Right lobe of liver (tissue), 6 donors: ENCODE data around the gene INPP5A. TPM values are rescaled to one million over a fixed set of nuclear protein-coding genes. Genes with fewer than 3 reads are reported as not detected.
"Not testable (repeated sequence)": the region's sequence is repeated elsewhere in the genome, so short reads cannot be mapped to it uniquely, and the experiment has no call there.

Source experiments
- ATAC-seq, 4 donors: fragments of 200-7000 bp; cut with Tn5 transposase; one replicate each; pipeline ENCODE4 v1.9.1; 2020; ENCODE audit warnings: mild to moderate bottlenecking in 4 of 4, moderate library complexity in 4 of 4
- DNase-seq, 3 donors: peaks; one replicate each; pipeline ENCODE4 v3.0.0-alpha.2; 2020
- H3K27ac ChIP-seq, 3 donors: fragments of 200-600 bp; one replicate each; pipeline ENCODE4 v1.8.0; 2022
- H3K27me3 ChIP-seq, 2 donors: fragments of 200-600 bp; one replicate each; pipeline ENCODE4 v1.8.0; 2022
- H3K36me3 ChIP-seq, 4 donors: fragments of 200-600 bp; sonication (generic) in 1 of 4; one replicate each; pipeline versions ENCODE4 v1.5.1 to v1.8.0; 2017 to 2022; ENCODE audit warnings: control low read depth in 1 of 4
- H3K4me1 ChIP-seq, 4 donors: fragments of 200-600 bp; sonication (generic) in 1 of 4; one replicate each; pipeline versions ENCODE4 v1.5.1 to v1.8.0; 2017 to 2022; ENCODE audit warnings: control low read depth in 1 of 4
- H3K4me3 ChIP-seq, 3 donors: fragments of 200-600 bp; one replicate each; pipeline ENCODE4 v1.8.0; 2022
- H3K9me3 ChIP-seq, 4 donors: fragments of 200-600 bp; sonication (generic) in 1 of 4; one replicate each; pipeline versions ENCODE4 v1.5.1 to v1.8.0; 2017 to 2022; ENCODE audit warnings: control low read depth in 1 of 4
- POLR2A ChIP-seq: fragments of 450-650 bp; IDR thresholded peaks from one replicate; pipeline ENCODE4 v1.6.1; 2017; ENCODE audit warnings: antibody characterized with exemption, mild to moderate bottlenecking
- WGBS: methylation state at CpG from one replicate; pipeline ENCODE4 v1.1.6; 2018; ENCODE audit warnings: low coverage, low lambda C conversion rate; ENCODE audit not compliant: insufficient coverage; ENCODE audit errors: missing lambda C conversion rate; 5-methylcytosine and 5-hydroxymethylcytosine counted together
- intact Hi-C, 2 donors: fragments of 100-400 bp; cut with DNase I; formaldehyde crosslinking; loops; one replicate each; pipeline versions ENCODE4 v1.11.2 to v1.14.1; 2022
- total RNA-seq, 6 experiments: library from RNA; depleted of rRNA in 2 of 6; stranded (reverse); fragments of >200 nt in 2 of 6; fragmentation: NEBNext Ultra II Directional in 3 of 6; extraction: Animal tissue kit (Norgen Biotek cat#: 25700) in 3 of 6; gene quantifications; one replicate each; pipeline versions ENCODE4 v1.1.0 to v1.2.4, GENCODE V29; 2016 to 2023
- TF ChIP-seq, protein P1 (sequence below), 4 donors: fragments of 200-600 bp in 3 of 4; fragments of 450-650 bp in 1 of 4; IDR thresholded peaks; one replicate each; pipeline versions ENCODE4 v1.5.1 to v1.8.0; 2016 to 2022; ENCODE audit warnings: antibody characterized with exemption in 4 of 4, mild to moderate bottlenecking in 2 of 4
- donor health status: DM: no; HTN: yes; CAD: no.
- donor health status: DM: no; HTN: no; CAD: no.
- donor health status: DM: no; HTN: no; CAD: no.
- donor health status: DM: no; HTN: yes; CAD: no.
- donor health status: DM: no; HTN: yes; CAD: no.

Gene INPP5A
- total RNA-seq, 6 experiments from 2014 or later = 12.5 to 24.6 (median 16.9) TPM

DNA sequence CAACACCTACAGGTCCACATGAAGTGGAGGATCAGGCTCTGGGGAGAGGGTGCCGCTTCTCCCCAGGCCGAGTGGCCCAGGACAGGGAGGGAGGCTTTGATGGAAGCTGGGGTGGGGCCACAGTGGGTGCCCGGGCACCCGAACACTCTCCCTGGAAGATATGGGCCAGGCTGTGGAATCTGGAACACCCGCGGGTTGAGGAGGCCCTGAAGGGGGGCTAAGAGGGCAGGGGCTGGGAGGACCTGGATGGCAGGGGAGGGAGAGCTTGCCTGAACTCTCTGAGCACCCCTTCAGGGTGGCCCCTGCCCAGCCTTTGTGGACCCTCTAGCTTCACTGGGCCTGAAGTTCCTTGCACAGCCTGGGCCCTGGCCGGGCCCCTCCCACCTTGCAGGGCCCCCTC is 252.9 kb downstream of the INPP5A start:
- Histone ChIP-seq H3K27ac (no peak overlapping the region), H3K36me3 (no peaks in the 10 kb centered on the region), H3K27me3 (peaks cover 0 to 21% of the 10 kb centered on the region in 2 donors), H3K4me1 (peaks cover 0 to 16% (median 0%) of the 10 kb centered on the region in 4 donors), H3K4me3 (no peak overlapping the region), H3K9me3 (no peaks in the 10 kb centered on the region)
- TF ChIP-seq, protein P1, sequence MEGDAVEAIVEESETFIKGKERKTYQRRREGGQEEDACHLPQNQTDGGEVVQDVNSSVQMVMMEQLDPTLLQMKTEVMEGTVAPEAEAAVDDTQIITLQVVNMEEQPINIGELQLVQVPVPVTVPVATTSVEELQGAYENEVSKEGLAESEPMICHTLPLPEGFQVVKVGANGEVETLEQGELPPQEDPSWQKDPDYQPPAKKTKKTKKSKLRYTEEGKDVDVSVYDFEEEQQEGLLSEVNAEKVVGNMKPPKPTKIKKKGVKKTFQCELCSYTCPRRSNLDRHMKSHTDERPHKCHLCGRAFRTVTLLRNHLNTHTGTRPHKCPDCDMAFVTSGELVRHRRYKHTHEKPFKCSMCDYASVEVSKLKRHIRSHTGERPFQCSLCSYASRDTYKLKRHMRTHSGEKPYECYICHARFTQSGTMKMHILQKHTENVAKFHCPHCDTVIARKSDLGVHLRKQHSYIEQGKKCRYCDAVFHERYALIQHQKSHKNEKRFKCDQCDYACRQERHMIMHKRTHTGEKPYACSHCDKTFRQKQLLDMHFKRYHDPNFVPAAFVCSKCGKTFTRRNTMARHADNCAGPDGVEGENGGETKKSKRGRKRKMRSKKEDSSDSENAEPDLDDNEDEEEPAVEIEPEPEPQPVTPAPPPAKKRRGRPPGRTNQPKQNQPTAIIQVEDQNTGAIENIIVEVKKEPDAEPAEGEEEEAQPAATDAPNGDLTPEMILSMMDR (IDR thresholded peaks at IDR 0.05) = no peak
- no peak for TF ChIP-seq POLR2A
- WGBS = no CpG with 5 or more reads among the region's 7 CpGs
- DNase-seq = no peak
- peak in 1 of 4 donors; percentile 20 for ATAC-seq
- intact Hi-C loops = no loop called here

DNA sequence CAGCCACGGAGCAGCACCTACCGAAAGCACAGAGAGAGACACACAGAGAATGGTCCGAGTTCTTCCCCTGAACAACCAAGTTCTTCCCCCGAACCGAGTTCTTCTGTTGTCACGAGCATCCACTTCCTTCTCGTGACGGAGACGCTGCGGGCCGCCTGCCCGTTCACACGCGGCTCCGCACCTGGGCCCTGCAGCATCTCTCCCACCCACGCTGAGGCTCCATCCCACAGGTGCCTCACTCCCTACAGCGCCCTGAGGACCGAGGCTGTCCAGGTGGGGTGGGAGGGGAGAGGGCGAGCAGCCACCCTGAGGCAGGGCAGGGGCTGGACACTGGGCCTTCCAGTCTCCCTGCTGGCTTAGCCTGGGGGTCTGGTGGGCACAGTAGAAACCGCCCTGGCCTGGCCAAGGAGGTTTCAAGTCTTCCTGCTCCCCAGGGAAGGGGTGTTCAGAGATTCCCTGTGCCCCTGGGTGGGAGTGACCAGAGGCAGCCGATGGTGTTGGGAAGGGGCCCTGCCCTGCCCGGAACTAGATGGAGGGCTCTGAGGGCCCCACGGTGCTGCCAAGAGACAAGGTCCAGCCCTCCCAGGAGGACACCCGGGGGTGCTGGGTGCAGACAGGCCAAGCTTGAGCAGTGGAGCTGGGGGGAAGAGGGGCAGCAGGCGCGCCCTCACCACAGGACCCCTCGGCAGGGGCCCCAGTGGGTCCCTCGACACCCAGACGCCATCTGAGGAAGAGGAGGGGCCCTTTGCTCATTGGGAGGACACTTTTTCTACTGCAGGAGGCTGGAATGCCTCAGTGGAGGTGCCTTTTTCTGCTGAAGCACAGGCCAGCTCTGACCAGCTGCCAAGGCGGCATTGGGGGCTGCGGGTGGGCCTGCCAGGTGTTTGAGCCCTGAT is 253.6 kb downstream of the INPP5A start:
- TF ChIP-seq, protein P1 (IDR thresholded peaks at IDR 0.05) = no peak
- no peak for TF ChIP-seq POLR2A
- Histone ChIP-seq H3K4me3 (no peak overlapping the region), H3K36me3 (no peaks in the 10 kb centered on the region), H3K9me3 (no peaks in the 10 kb centered on the region), H3K27ac (no peak overlapping the region), H3K27me3 (peaks cover 0 to 21% of the 10 kb centered on the region in 2 donors), H3K4me1 (peaks cover 0 to 16% (median 0%) of the 10 kb centered on the region in 4 donors)
- ATAC-seq = peak in 1 of 4 donors; percentile 9
- WGBS = 31% methylated on average over 17 of the region's 31 CpGs
- no peak for DNase-seq
- intact Hi-C loops = no loop called here

DNA sequence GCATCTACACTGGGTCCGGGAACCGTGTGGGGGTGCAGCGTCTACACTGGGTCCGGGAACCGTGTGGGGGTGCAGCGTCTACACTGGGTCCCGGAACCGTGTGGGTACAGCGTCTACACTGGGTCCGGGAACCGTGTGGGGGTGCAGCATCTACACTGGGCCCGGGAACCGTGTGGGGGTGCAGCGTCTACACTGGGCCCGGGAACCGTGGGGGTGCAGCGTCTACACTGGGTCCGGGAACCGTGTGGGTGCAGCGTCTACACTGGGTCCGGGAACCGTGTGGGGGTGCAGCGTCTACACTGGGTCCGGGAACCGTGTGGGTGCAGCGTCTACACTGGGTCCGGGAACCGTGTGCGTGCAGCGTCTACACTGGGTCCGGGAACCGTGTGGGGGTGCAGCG is 254.5 kb downstream of the INPP5A start:
- peaks cover 0 to 10% (median 0%) of the 10 kb centered on the region in 4 donors for H3K4me1 ChIP-seq
- H3K4me3 ChIP-seq, DNase-seq, H3K27ac ChIP-seq, intact Hi-C loops, ATAC-seq, H3K36me3 ChIP-seq, H3K9me3 ChIP-seq: not testable (repeated sequence)
- peaks cover 0 to 12% of the 10 kb centered on the region in 2 donors for H3K27me3 ChIP-seq
- 91% methylated on average over 4 of the region's 33 CpGs for WGBS

DNA sequence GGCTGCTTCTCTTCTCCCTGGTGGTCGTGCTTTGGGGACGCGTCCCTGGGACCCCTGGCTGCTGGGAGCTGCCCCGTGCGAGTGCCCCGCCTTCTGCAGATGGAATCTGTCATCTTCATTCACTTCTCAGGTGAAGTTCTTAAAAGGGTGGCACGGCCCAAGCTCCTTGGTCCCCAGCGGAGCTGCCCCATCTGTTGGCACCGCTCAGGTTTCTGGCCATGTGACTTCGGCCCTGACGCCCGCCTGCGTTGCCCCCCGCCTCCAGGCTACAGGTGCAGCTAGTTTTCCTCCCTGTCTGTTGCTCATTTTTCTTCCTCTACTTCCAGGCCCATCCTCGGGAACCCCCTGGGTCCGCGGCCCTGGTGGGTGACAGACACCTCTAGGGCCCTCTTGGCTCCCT is 255.2 kb downstream of the INPP5A start:
- ATAC-seq = no peak
- TF ChIP-seq POLR2A = no peak
- TF ChIP-seq, protein P1 (IDR thresholded peaks at IDR 0.05) = no peak
- Histone ChIP-seq H3K4me3 (no peak overlapping the region), H3K36me3 (no peaks in the 10 kb centered on the region), H3K27ac (no peak overlapping the region), H3K9me3 (no peaks in the 10 kb centered on the region), H3K4me1 (peaks cover 0 to 3% (median 0%) of the 10 kb centered on the region in 4 donors), H3K27me3 (peaks cover 0 to 5% of the 10 kb centered on the region in 2 donors)
- 63% methylated on average over 7 of the region's 17 CpGs for WGBS
- DNase-seq = no peak
- intact Hi-C loops = no loop called here

DNA sequence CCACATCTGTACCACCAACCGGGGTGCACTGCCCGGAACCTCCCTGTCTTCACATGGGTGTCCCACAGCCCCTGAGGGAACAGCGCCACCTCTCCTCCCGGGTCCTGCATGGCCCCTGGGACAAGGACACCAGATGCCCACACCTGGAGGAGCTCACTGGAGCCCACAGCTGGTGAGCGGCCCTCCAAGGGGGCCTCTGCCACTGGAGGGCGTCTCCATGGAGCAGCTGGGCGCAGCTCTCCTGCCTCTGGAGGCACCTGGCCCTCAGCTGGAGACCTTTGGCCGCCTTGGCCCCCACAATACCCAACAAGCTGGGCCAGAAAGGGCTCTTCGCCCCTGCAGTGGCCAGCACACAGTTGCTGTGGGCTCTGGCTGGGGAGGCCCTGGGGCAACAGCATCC is 255.6 kb downstream of the INPP5A start:
- H3K27me3 ChIP-seq = peaks cover 0 to under 1% of the 10 kb centered on the region in 2 donors
- no peak for ATAC-seq

More for the DNA sequence above, 255.6 kb downstream of the INPP5A start:
- no peaks in the 10 kb centered on the region for H3K36me3 ChIP-seq
- intact Hi-C loops = no loop called here
- no peaks in the 10 kb centered on the region for H3K4me1 ChIP-seq
- no peak overlapping the region for H3K27ac ChIP-seq
- no peak for DNase-seq
- H3K4me3 ChIP-seq = no peak overlapping the region
- TF ChIP-seq POLR2A = no peak
- TF ChIP-seq, protein P1 (IDR thresholded peaks at IDR 0.05) = no peak
- WGBS = 72% methylated on average over 3 of the region's 9 CpGs
- no peaks in the 10 kb centered on the region for H3K9me3 ChIP-seq
